HL-60 (cell line): ENCODE measurements around the gene FBXO8.

Experiments
- DNase-seq, 2 experiments: peaks; one replicate each; pipeline ENCODE4 v3.0.0-alpha.2; 2010 to 2020; ENCODE audit warnings: low read depth in 1 of 2, low spot score in 1 of 2
- H3K27ac ChIP-seq: fragments of 250-450 bp; sonication (Bioruptor Pico); replicated peaks from 2 replicates; pipeline ENCODE4 v1.5.1; 2020; ENCODE audit warnings: mild to moderate bottlenecking, moderate library complexity
- H3K27me3 ChIP-seq: fragments of 250-450 bp; sonication (Bioruptor Pico); 2 replicates; pipeline ENCODE4 v1.5.1; 2021; ENCODE audit warnings: mild to moderate bottlenecking, moderate library complexity; ENCODE audit not compliant: insufficient read depth, poor library complexity, severe bottlenecking
- H3K4me3 ChIP-seq: replicated peaks from 2 replicates; pipeline ENCODE4 v1.5.1; 2011; ENCODE audit warnings: mild to moderate bottlenecking, control low read depth, low read length; ENCODE audit not compliant: insufficient read depth
- CTCF ChIP-seq: IDR thresholded peaks from one replicate; pipeline ENCODE4 v1.5.1; 2011; ENCODE audit warnings: low read length, control low read depth, inconsistent platforms; ENCODE audit not compliant: insufficient read depth
- GABPA ChIP-seq: IDR thresholded peaks from 2 replicates; pipeline ENCODE4 v1.6.1; 2012; ENCODE audit warnings: low read depth
- POLR2AphosphoS5 ChIP-seq: IDR thresholded peaks from 2 replicates; pipeline ENCODE4 v1.6.1; 2012; ENCODE audit warnings: low read depth
- REST ChIP-seq: IDR thresholded peaks from 2 replicates; pipeline ENCODE4 v1.6.1; 2012; ENCODE audit warnings: low read depth; ENCODE audit not compliant: insufficient replicate concordance
- SPI1 ChIP-seq: IDR thresholded peaks from 2 replicates; pipeline ENCODE4 v1.6.1; 2012; ENCODE audit warnings: low read depth, mild to moderate bottlenecking, borderline replicate concordance

FBXO8 gene

GRCh38 chr4:174292473-174292872 is 9.0 kb upstream of the FBXO8 start:
- TF ChIP-seq GABPA (no peak), CTCF (no peak), REST (no peak), SPI1 (no peak), POLR2AphosphoS5 (no peak)
- no peak overlapping the region for H3K27ac ChIP-seq
- no peak overlapping the region for H3K4me3 ChIP-seq
- no peak for DNase-seq
- no peaks in the 10 kb centered on the region for H3K27me3 ChIP-seq

- H3K4me3 ChIP-seq: no peak overlapping the region
- no peak for DNase-seq
- H3K27ac ChIP-seq: no peak overlapping the region
- TF ChIP-seq GABPA (no peak), REST (no peak), CTCF (no peak), SPI1 (no peak), POLR2AphosphoS5 (no peak)
- H3K27me3 ChIP-seq: no peaks in the 10 kb centered on the region
Observed at GRCh38 chr4:174286870-174287269, 3.4 kb upstream of the FBXO8 start.

- peak overlapping the region; percentile 75 for H3K4me3 ChIP-seq
- DNase-seq: no peak
- H3K27ac ChIP-seq: peak overlapping the region; percentile 99
- H3K27me3 ChIP-seq: no peaks in the 10 kb centered on the region
- no peak for TF ChIP-seq POLR2AphosphoS5
- no peak for TF ChIP-seq SPI1
- TF ChIP-seq CTCF: no peak
- TF ChIP-seq REST: no peak
- TF ChIP-seq GABPA: no peak
Observed at GRCh38 chr4:174284487-174284886, 1.0 kb upstream of the FBXO8 start.
